GM23248 (cell line): ENCODE results near the gene IQCK. TPM values are rescaled to one million over a fixed set of nuclear protein-coding genes. Genes with fewer than 3 reads are reported as not detected.
A peak's percentile ranks its signal among the peaks of the same experiment; 100 is the strongest.

ENCODE experiments used
- DNase-seq: peaks from one replicate; pipeline ENCODE4 v3.0.0-alpha.2; 2015
- H2AFZ ChIP-seq: fragments of 200-600 bp; sonication (generic); 2 replicates; pipeline ENCODE4 v1.6.1; 2016; ENCODE audit warnings: antibody characterized with exemption
- H3F3A ChIP-seq: fragments of 200-600 bp; sonication (generic); 2 replicates; pipeline ENCODE4 v1.6.1; 2016; ENCODE audit warnings: mild to moderate bottlenecking, antibody characterized with exemption, mixed run types; ENCODE audit not compliant: insufficient read depth
- H3K27ac ChIP-seq: fragments of 200-600 bp; sonication (generic); 2 replicates; pipeline ENCODE4 v1.5.1; 2016; ENCODE audit warnings: mild to moderate bottlenecking
- H3K27me3 ChIP-seq: fragments of 200-600 bp; sonication (generic); replicated peaks from 2 replicates; pipeline ENCODE4 v1.6.1; 2016; ENCODE audit warnings: mild to moderate bottlenecking; ENCODE audit not compliant: insufficient read depth
- H3K36me3 ChIP-seq: fragments of 200-600 bp; sonication (generic); 2 replicates; pipeline ENCODE4 v1.6.1; 2016; ENCODE audit warnings: low read depth, mild to moderate bottlenecking
- H3K4me1 ChIP-seq: fragments of 200-600 bp; sonication (generic); 2 replicates; pipeline ENCODE4 v1.6.1; 2016; ENCODE audit warnings: mild to moderate bottlenecking; ENCODE audit not compliant: insufficient read depth
- H3K4me2 ChIP-seq: fragments of 200-600 bp; sonication (generic); one replicate; pipeline ENCODE4 v1.6.1; 2016; ENCODE audit warnings: mild to moderate bottlenecking; ENCODE audit not compliant: unreplicated experiment
- H3K4me3 ChIP-seq: fragments of 200-600 bp; sonication (generic); 2 replicates; pipeline ENCODE4 v1.5.1; 2016; ENCODE audit warnings: mild to moderate bottlenecking
- H3K79me2 ChIP-seq: fragments of 200-600 bp; sonication (generic); 2 replicates; pipeline ENCODE4 v1.6.1; 2016; ENCODE audit warnings: mild to moderate bottlenecking; ENCODE audit not compliant: insufficient read depth
- H3K9ac ChIP-seq: fragments of 200-600 bp; sonication (generic); 2 replicates; pipeline ENCODE4 v1.6.1; 2016; ENCODE audit warnings: mild to moderate bottlenecking
- H3K9me2 ChIP-seq: fragments of 200-600 bp; sonication (generic); 2 replicates; pipeline ENCODE4 v1.6.1; 2016; ENCODE audit warnings: mixed run types, mild to moderate bottlenecking, moderate library complexity; ENCODE audit not compliant: insufficient read depth
- H3K9me3 ChIP-seq: fragments of 200-600 bp; sonication (generic); one replicate; pipeline ENCODE4 v1.6.1; 2017; ENCODE audit warnings: low read depth
- H4K20me1 ChIP-seq: fragments of 200-600 bp; sonication (generic); 2 replicates; pipeline ENCODE4 v1.6.0; 2016; ENCODE audit not compliant: insufficient read depth
- EZH2 ChIP-seq: fragments of 200-600 bp; sonication (generic); IDR thresholded peaks from 2 replicates; pipeline ENCODE4 v1.6.1; 2018; ENCODE audit warnings: antibody characterized with exemption, mild to moderate bottlenecking; ENCODE audit not compliant: insufficient read depth, poor library complexity, severe bottlenecking
- EZH2phosphoT487 ChIP-seq: fragments of 200-600 bp; sonication (generic); IDR thresholded peaks from 2 replicates; pipeline ENCODE4 v1.6.1; 2018; ENCODE audit warnings: antibody characterized with exemption, moderate library complexity, mild to moderate bottlenecking, low read depth; ENCODE audit not compliant: insufficient read depth
- WGBS, 2 experiments: methylation state at CpG; one replicate each; pipeline ENCODE4 v1.1.6; 2015 to 2017; ENCODE audit warnings: low lambda C conversion rate in 2 of 2, low coverage in 1 of 2; ENCODE audit errors: missing lambda C conversion rate in 2 of 2; 5-methylcytosine and 5-hydroxymethylcytosine counted together
- in situ Hi-C: fragments of 300-500 bp; cut with MboI; formaldehyde crosslinking; loops from 2 replicates; pipeline ENCODE4 v1.15.0; 2020
- polyA plus RNA-seq: library from polyadenylated mRNA; unstranded; fragments of >200 nt; fragmentation: Nextera tagmentation; extraction: Ambion mirVana; gene quantifications from 2 replicates; pipeline ENCODE4 v1.2.1, GENCODE V29; 2016
- total RNA-seq: library from RNA; depleted of rRNA; stranded (reverse); fragments of >200 nt; shearing (Covaris generic); gene quantifications from 2 replicates; pipeline ENCODE4 v1.2.3, GENCODE V29; 2014

Gene IQCK
- total and polyA plus RNA-seq, 2 experiments from 2014 or later = 9.7 to 9.8 TPM

DNA sequence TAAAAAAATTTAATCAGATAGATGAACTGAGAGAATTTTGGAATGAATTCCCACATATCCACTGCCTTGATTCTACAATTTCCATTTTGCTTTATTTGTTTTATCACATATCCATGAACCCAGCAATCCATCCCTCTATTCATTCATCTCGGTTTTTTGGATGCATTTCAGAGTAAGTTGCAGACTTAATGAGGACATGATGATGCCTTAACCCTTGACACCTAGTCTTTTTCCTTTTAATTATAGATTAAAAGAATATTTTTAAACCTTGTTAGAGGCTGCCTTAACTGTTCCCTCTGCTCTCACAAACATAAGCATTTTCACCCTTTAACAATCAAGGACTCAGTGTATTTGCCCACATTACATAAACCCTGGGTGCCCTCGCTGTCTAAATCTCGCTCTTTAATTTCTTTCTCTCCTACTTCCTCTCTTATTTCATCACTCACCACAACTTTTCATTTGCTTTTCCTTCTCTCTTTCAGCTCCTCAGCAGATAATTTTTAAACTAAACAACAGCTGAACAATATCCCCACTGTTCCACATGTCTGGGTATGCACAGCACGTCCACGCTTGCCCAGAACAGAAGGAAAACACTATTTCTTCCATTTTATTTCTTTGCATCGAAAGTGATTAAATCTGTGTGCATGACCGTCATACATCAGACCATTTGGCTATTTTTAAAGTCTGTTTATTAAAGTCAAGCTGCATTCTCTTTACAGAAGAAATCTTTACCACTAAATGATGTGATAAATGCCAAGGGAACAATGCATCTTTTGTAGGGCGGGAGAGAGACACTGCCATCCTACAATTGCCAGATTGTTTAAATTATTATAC is 39.9 kb downstream of the IQCK start:
- Histone ChIP-seq H4K20me1 (no peaks in the 10 kb centered on the region), H3K79me2 (no peaks in the 10 kb centered on the region), H3K9ac (no peak overlapping the region), H3K36me3 (no peaks in the 10 kb centered on the region), H3K9me2 (no peaks in the 10 kb centered on the region), H3K9me3 (no peaks in the 10 kb centered on the region), H2AFZ (no peak overlapping the region), H3K4me2 (no peak overlapping the region), H3K4me1 (peaks cover 8% of the 10 kb centered on the region), H3K27ac (no peak overlapping the region), H3K4me3 (no peak overlapping the region), H3F3A (no peaks in the 10 kb centered on the region), H3K27me3 (no peaks in the 10 kb centered on the region)
- no peak for DNase-seq
- TF ChIP-seq EZH2 (no peak), EZH2phosphoT487 (no peak)
- WGBS, 2 experiments = 90 to 92% methylated on average over 8 of the region's 8 CpGs
- in situ Hi-C loops = no loop called here

DNA sequence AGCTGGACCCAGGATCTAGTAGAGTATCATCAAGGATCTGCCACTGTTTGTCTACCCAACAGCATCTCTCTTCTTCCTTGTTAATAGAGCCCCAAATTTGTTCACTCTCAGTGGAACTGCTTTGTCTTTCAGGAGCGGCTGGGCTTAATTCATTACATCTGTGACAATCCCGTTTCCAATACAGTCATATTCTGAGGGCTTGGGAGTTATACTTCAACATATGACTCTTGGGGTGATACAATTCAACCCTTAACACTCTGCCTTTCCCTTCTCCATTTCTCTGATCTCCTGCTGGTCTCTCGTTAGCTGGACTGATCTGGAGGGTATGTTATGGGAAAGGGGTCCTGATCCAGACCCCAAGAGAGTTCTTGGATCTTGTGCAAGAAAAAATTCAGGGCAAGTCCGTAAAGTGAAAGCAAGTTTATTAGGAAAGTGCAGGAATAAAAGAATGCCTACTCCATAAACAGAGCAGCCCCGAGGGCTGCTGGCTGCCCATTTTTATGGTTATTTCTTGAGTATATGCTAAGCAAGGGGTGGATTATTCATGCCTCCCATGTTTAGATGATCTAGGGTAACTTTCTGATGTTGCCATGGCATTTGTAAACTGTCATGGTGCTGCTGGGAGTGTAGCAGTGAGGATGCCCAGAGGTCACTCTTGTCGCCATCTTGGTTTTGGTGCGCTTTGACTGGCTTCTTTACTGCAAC is 42.4 kb downstream of the IQCK start:
- in situ Hi-C loops = no loop called here
- H3K79me2 ChIP-seq = no peaks in the 10 kb centered on the region
- H3K36me3 ChIP-seq = no peaks in the 10 kb centered on the region
- H4K20me1 ChIP-seq = no peaks in the 10 kb centered on the region
- H3K4me2 ChIP-seq = no peak overlapping the region
- H3K27me3 ChIP-seq = no peaks in the 10 kb centered on the region
- no peak overlapping the region for H3K4me3 ChIP-seq
- 32 to 33% methylated on average over 7 of the region's 7 CpGs for WGBS, 2 experiments
- no peak overlapping the region for H3K9ac ChIP-seq
- TF ChIP-seq EZH2 (no peak), EZH2phosphoT487 (no peak)
- no peaks in the 10 kb centered on the region for H3K9me2 ChIP-seq
- no peaks in the 10 kb centered on the region for H3F3A ChIP-seq
- H3K4me1 ChIP-seq = no peaks in the 10 kb centered on the region
- no peak overlapping the region for H3K27ac ChIP-seq
- H3K9me3 ChIP-seq = no peaks in the 10 kb centered on the region
- peak; percentile 10 for DNase-seq
- H2AFZ ChIP-seq = no peak overlapping the region

DNA sequence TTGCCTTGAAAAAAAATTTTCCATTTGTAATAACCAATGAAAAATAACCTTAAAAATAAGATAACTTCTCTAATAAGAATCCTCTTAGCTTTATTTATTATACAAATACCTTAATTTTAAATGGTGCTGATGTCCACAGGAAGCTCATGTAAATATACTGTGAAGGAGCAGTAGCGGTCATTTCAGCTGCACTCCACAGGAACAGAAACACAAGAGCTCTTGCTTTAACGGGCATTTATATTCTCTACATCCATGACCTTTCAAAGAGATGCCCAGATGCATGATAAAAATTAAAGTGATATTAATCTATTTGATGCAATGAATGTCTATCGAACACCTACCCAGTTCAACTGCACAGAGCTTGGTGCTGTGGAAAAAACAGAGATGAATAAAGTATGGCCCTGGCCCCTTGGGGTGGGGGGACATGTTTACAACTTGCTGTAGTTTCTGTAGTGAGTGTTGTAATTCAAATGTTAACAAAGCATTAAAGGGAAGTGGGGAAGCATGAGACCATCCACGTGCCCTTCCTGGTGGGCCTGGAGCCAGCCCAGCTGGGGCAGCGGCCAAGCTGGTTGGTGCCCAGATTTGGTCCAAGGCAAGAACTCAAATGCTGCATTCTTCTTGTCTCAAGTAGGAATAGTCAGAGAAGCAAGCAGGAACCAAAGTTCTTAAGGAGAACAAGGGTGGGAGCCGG is 47.9 kb downstream of the IQCK start:
- in situ Hi-C loops = no loop called here
- Histone ChIP-seq H3K27ac (no peak overlapping the region), H3K4me1 (no peaks in the 10 kb centered on the region), H3K27me3 (no peaks in the 10 kb centered on the region), H3K4me3 (no peak overlapping the region), H3F3A (no peaks in the 10 kb centered on the region), H3K36me3 (no peaks in the 10 kb centered on the region), H3K4me2 (no peak overlapping the region), H3K9me3 (no peaks in the 10 kb centered on the region), H4K20me1 (no peaks in the 10 kb centered on the region), H3K9me2 (no peaks in the 10 kb centered on the region), H3K79me2 (no peaks in the 10 kb centered on the region), H2AFZ (no peak overlapping the region), H3K9ac (no peak overlapping the region)
- 61 to 63% methylated on average over 6 of the region's 6 CpGs for WGBS, 2 experiments
- DNase-seq = no peak
- TF ChIP-seq EZH2 = no peak

DNA sequence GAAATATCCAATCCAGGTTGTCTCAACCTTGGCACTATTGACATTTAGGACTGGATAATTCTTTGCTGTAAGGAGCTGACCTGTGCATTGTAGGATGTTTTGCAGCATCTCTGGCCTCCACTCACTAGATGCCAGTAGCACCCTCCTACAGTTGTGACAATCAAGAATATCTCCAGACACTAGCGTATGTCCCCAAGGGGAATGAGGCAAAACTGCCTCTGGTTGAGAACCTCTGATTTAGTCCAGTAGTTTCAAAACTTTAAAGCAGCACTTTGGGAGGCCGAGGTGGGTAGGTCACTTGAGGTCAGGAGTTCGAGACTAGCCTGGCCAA is 48.4 kb downstream of the IQCK start:
- Histone ChIP-seq H3F3A (no peaks in the 10 kb centered on the region), H3K9me3 (no peaks in the 10 kb centered on the region), H3K4me2 (no peak overlapping the region), H3K36me3 (no peaks in the 10 kb centered on the region), H3K27me3 (no peaks in the 10 kb centered on the region), H3K79me2 (no peaks in the 10 kb centered on the region), H3K9ac (no peak overlapping the region), H3K4me3 (no peak overlapping the region), H3K9me2 (no peaks in the 10 kb centered on the region), H3K4me1 (no peaks in the 10 kb centered on the region), H3K27ac (no peak overlapping the region), H2AFZ (no peak overlapping the region), H4K20me1 (no peaks in the 10 kb centered on the region)
- WGBS, 2 experiments = 97 to 99% methylated on average over 3 of the region's 3 CpGs
- no peak for TF ChIP-seq EZH2phosphoT487
- no peak for TF ChIP-seq EZH2
- in situ Hi-C loops = no loop called here
- no peak for DNase-seq
